ENCODE results near the gene UVSSA. TPM values are rescaled to one million over a fixed set of nuclear protein-coding genes. Genes with fewer than 3 reads are reported as not detected.
A peak's percentile ranks its signal among the peaks of the same experiment; 100 is the strongest.

UVSSA gene
- total and polyA plus RNA-seq, 9 of the 15 experiments (the other 6 are each of a cell fraction or from before 2014, with no cell fraction given): 0.21 to 14.6 (median 3.3) TPM

DNA sequence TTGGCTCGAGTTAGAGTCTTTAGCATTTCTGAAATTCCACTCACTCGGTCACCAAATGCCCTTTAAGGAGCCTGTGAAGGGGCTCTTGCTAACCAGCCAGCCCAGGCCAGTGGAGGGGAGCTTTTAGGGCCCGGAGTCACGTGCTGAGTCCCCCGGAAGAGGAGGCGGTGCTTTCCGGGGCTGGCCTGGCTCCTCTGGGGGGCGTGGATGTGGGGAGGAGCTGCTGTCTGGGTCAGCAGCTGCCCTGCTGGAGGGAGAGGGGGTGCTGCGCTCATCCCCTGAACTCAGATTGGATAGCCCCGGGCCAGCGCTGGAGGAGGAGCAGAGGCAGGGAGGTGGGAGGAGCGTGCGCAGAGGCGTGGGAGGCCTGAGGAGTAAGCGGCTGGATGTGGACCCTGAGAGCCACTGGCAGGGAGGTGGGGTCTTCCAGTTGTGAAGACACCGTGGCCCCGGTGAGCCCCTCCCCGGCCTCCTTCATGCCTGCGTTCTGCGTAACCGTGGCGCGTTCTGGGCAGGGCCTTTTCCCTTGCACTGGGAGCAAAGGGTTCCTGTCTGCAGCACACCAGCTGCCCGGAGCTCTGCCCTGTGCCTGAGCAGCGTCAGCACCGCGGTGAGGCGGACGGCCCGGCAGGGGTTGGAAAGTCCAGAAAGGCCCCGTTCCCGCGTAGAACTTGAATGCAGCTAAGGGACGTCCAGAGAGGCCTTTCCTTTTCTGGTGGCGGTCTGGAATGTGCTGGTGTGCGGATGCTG lies 37.6 kb upstream of the UVSSA start (continued):
- TF ChIP-seq, protein P1, sequence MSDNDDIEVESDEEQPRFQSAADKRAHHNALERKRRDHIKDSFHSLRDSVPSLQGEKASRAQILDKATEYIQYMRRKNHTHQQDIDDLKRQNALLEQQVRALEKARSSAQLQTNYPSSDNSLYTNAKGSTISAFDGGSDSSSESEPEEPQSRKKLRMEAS (CRISPR knock-in tag; IDR thresholded peaks at IDR 0.05): peak; percentile 39; the same call in 1 of the 2 replicates
- TF ChIP-seq POU5F1 (IDR thresholded peaks at IDR 0.05; ENCODE audit: borderline replicate concordance, low read depth, low read length, partially characterized antibody) (no peak), ZNF121 (CRISPR knock-in tag; conservative IDR thresholded peaks at IDR 0.05) (no peak), SREBF1 (IDR thresholded peaks at IDR 0.05; ENCODE audit: borderline replicate concordance, low read depth, low read length) (no peak), HMG20B (CRISPR knock-in tag; IDR thresholded peaks at IDR 0.05) (no peak), ADNP (tag; IDR thresholded peaks at IDR 0.05) (no peak), TAF15 (IDR thresholded peaks at IDR 0.05; ENCODE audit: low read depth, low read length) (no peak), MEIS2 (IDR thresholded peaks at IDR 0.05; ENCODE audit: partially characterized antibody) (no peak), L3MBTL2 (IDR thresholded peaks at IDR 0.05) (no peak), CHD1 (IDR thresholded peaks at IDR 0.05; ENCODE audit: low read length) (no peak), XRCC3 (IDR thresholded peaks at IDR 0.05) (no peak), KLF1 (tag; IDR thresholded peaks at IDR 0.05) (no peak)
- TF ChIP-seq, protein P2, sequence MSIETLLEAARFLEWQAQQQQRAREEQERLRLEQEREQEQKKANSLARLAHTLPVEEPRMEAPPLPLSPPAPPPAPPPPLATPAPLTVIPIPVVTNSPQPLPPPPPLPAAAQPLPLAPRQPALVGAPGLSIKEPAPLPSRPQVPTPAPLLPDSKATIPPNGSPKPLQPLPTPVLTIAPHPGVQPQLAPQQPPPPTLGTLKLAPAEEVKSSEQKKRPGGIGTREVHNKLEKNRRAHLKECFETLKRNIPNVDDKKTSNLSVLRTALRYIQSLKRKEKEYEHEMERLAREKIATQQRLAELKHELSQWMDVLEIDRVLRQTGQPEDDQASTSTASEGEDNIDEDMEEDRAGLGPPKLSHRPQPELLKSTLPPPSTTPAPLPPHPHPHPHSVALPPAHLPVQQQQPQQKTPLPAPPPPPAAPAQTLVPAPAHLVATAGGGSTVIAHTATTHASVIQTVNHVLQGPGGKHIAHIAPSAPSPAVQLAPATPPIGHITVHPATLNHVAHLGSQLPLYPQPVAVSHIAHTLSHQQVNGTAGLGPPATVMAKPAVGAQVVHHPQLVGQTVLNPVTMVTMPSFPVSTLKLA (conservative IDR thresholded peaks at IDR 0.05): peak; percentile 50 to 57
- TF ChIP-seq, protein P3, sequence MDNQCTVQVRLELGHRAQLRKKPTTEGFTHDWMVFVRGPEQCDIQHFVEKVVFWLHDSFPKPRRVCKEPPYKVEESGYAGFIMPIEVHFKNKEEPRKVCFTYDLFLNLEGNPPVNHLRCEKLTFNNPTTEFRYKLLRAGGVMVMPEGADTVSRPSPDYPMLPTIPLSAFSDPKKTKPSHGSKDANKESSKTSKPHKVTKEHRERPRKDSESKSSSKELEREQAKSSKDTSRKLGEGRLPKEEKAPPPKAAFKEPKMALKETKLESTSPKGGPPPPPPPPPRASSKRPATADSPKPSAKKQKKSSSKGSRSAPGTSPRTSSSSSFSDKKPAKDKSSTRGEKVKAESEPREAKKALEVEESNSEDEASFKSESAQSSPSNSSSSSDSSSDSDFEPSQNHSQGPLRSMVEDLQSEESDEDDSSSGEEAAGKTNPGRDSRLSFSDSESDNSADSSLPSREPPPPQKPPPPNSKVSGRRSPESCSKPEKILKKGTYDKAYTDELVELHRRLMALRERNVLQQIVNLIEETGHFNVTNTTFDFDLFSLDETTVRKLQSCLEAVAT (IDR thresholded peaks at IDR 0.05): no peak
- TF ChIP-seq, protein P4, sequence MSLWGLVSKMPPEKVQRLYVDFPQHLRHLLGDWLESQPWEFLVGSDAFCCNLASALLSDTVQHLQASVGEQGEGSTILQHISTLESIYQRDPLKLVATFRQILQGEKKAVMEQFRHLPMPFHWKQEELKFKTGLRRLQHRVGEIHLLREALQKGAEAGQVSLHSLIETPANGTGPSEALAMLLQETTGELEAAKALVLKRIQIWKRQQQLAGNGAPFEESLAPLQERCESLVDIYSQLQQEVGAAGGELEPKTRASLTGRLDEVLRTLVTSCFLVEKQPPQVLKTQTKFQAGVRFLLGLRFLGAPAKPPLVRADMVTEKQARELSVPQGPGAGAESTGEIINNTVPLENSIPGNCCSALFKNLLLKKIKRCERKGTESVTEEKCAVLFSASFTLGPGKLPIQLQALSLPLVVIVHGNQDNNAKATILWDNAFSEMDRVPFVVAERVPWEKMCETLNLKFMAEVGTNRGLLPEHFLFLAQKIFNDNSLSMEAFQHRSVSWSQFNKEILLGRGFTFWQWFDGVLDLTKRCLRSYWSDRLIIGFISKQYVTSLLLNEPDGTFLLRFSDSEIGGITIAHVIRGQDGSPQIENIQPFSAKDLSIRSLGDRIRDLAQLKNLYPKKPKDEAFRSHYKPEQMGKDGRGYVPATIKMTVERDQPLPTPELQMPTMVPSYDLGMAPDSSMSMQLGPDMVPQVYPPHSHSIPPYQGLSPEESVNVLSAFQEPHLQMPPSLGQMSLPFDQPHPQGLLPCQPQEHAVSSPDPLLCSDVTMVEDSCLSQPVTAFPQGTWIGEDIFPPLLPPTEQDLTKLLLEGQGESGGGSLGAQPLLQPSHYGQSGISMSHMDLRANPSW (CRISPR knock-in tag; IDR thresholded peaks at IDR 0.05): no peak
- TF ChIP-seq, protein P5, sequence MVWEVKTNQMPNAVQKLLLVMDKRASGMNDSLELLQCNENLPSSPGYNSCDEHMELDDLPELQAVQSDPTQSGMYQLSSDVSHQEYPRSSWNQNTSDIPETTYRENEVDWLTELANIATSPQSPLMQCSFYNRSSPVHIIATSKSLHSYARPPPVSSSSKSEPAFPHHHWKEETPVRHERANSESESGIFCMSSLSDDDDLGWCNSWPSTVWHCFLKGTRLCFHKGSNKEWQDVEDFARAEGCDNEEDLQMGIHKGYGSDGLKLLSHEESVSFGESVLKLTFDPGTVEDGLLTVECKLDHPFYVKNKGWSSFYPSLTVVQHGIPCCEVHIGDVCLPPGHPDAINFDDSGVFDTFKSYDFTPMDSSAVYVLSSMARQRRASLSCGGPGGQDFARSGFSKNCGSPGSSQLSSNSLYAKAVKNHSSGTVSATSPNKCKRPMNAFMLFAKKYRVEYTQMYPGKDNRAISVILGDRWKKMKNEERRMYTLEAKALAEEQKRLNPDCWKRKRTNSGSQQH (CRISPR knock-in tag; IDR thresholded peaks at IDR 0.05): no peak

Data from K562 (cell line).